Activated naive CD4-positive, alpha-beta T cell treated with anti-CD3 and anti-CD28 coated beads, Interleukin-2, amount 50 U/mL, for 72 hours (primary cell): Measurements from ENCODE around the gene STIM1. TPM values are rescaled to one million over a fixed set of nuclear protein-coding genes. Genes with fewer than 3 reads are reported as not detected.
A peak's percentile ranks its signal among the peaks of the same experiment; 100 is the strongest.
"Not testable (repeated sequence)": the region's sequence is repeated elsewhere in the genome, so short reads cannot be mapped to it uniquely, and the experiment has no call there.

Source experiments
- ATAC-seq, 2 donors: fragments of 150-1000 bp; cut with Tn5 transposase; 2 replicates each; pipeline ENCODE4 v1.10.0; 2021; ENCODE audit warnings: mild to moderate bottlenecking in 2 of 2, moderate library complexity in 2 of 2
- DNase-seq, 2 donors: peaks; one replicate each; pipeline ENCODE4 v3.0.0; 2021 to 2022; ENCODE audit warnings: low spot score in 2 of 2
- H3K27ac Mint-ChIP-seq, 2 donors: one replicate each; pipeline ENCODE4 v1.8.0; 2022; ENCODE audit warnings: mild to moderate bottlenecking in 2 of 2, mixed read lengths in 2 of 2
- H3K36me3 Mint-ChIP-seq, 2 donors: one replicate each; pipeline ENCODE4 v1.8.0; 2022; ENCODE audit warnings: mixed read lengths in 2 of 2
- H3K9me3 Mint-ChIP-seq, 2 donors: one replicate each; pipeline ENCODE4 v1.8.0; 2022; ENCODE audit warnings: mixed read lengths in 2 of 2
- total RNA-seq, 2 donors: library from RNA; stranded (reverse); gene quantifications; one replicate each; pipeline ENCODE4 v1.2.3, GENCODE V29; 2022

STIM1 gene
- total RNA-seq, 2 donors from 2014 or later: 75.8 to 88.8 TPM

- ATAC-seq (peak in 1 of 2 donors; percentile 51), DNase-seq (no peak)
- Mint-ChIP-seq H3K9me3 (no peaks in the 10 kb centered on the region), H3K27ac (peak overlapping the region in 1 of 2 donors; percentile 84), H3K36me3 (peaks cover 21 to 47% of the 10 kb centered on the region in 2 donors)
Measured at GRCh38 chr11:4118107-4118506, 262.6 kb downstream of the STIM1 start.

- no peak overlapping the region for H3K27ac Mint-ChIP-seq
- H3K36me3 Mint-ChIP-seq: peaks cover 32 to 63% of the 10 kb centered on the region in 2 donors
- no peak for DNase-seq
- no peak for ATAC-seq
- no peaks in the 10 kb centered on the region for H3K9me3 Mint-ChIP-seq
Measured at GRCh38 chr11:4123218-4123617, 267.8 kb downstream of the STIM1 start.

- DNase-seq (no peak), ATAC-seq (no peak)
- Mint-ChIP-seq H3K27ac (peak overlapping the region in 1 of 2 donors; percentile 1), H3K36me3 (peaks cover 26 to 63% of the 10 kb centered on the region in 2 donors), H3K9me3 (no peaks in the 10 kb centered on the region)
Measured at GRCh38 chr11:4125141-4125540, 269.7 kb downstream of the STIM1 start.

- Mint-ChIP-seq H3K36me3 (peaks cover 17 to 70% of the 10 kb centered on the region in 2 donors), H3K27ac (no peak overlapping the region), H3K9me3 (no peaks in the 10 kb centered on the region)
- ATAC-seq (no peak), DNase-seq (no peak)
Measured at GRCh38 chr11:4127357-4127756, 271.9 kb downstream of the STIM1 start.

GRCh38 chr11:4130219-4130618 is 274.8 kb downstream of the STIM1 start:
- H3K9me3 Mint-ChIP-seq, DNase-seq, H3K27ac Mint-ChIP-seq, ATAC-seq: not testable (repeated sequence)
- H3K36me3 Mint-ChIP-seq: peaks cover 14 to 60% of the 10 kb centered on the region in 2 donors

GRCh38 chr11:4134806-4135205 is 279.3 kb downstream of the STIM1 start:
- Mint-ChIP-seq H3K36me3 (peaks cover 30 to 64% of the 10 kb centered on the region in 2 donors), H3K9me3 (peaks cover 3 to 5% of the 10 kb centered on the region in 2 donors), H3K27ac (no peak overlapping the region)
- DNase-seq: no peak
- no peak for ATAC-seq

GRCh38 chr11:4138497-4138896 is 283.0 kb downstream of the STIM1 start:
- H3K27ac Mint-ChIP-seq: no peak overlapping the region
- ATAC-seq (no peak), DNase-seq (no peak)
- peaks cover 51 to 71% of the 10 kb centered on the region in 2 donors for H3K36me3 Mint-ChIP-seq
- H3K9me3 Mint-ChIP-seq: peaks cover 10 to 11% of the 10 kb centered on the region in 2 donors

- H3K36me3 Mint-ChIP-seq: peaks cover 45 to 61% of the 10 kb centered on the region in 2 donors
- ATAC-seq (no peak), DNase-seq (no peak)
- peaks cover 10 to 11% of the 10 kb centered on the region in 2 donors for H3K9me3 Mint-ChIP-seq
- H3K27ac Mint-ChIP-seq: peak overlapping the region in 1 of 2 donors; percentile 66
Measured at GRCh38 chr11:4140067-4140636, 284.7 kb downstream of the STIM1 start.

Other genes with a start within 250 kb of the STIM1 start
- not detected for gene ART5, start 213.7 kb upstream of the STIM1 start, total RNA-seq
- not detected for gene ART1, start 210.5 kb upstream of the STIM1 start, total RNA-seq
- gene CHRNA10, start 184.3 kb upstream of the STIM1 start, total RNA-seq: 1 to 10 TPM in 1 of 2 donors, under 1 TPM in 1; 0.57 to 3.8 TPM
- gene NUP98, start 58.1 kb upstream of the STIM1 start, total RNA-seq: 100 to 1,000 TPM in 1 of 2 donors, 10 to 100 TPM in 1; 98.0 to 131 TPM
- gene PGAP2, start 47.1 kb upstream of the STIM1 start, total RNA-seq: 10 to 100 TPM; 27.1 to 33.5 TPM
- 100 to 1,000 TPM; 109 to 154 TPM for gene RHOG, start 14.7 kb upstream of the STIM1 start, total RNA-seq
- 100 to 1,000 TPM; 192 to 278 TPM for gene RRM1, start 239.1 kb downstream of the STIM1 start, total RNA-seq